Stimulated activated effector memory CD8-positive, alpha-beta T cell treated with anti-CD3 and anti-CD28 coated beads, Interleukin-12 subunit alpha, Interleukin-12 subunit beta, amount 100 ng/mL, for 72 hours (primary cell): Measurements from ENCODE around the gene RTL10.
"Not testable (repeated sequence)": the region's sequence is repeated elsewhere in the genome, so short reads cannot be mapped to it uniquely, and the experiment has no call there.

Experiments used
- ATAC-seq: fragments of 150-1000 bp; cut with Tn5 transposase; 2 replicates; pipeline ENCODE4 v1.10.0; 2021
- DNase-seq, 2 donors: peaks; one replicate each; pipeline ENCODE4 v3.0.0; 2021 to 2022; ENCODE audit warnings: low spot score in 2 of 2
- H3K27ac Mint-ChIP-seq: one replicate; pipeline ENCODE4 v1.8.0; 2022; ENCODE audit warnings: mild to moderate bottlenecking, mixed read lengths
- H3K36me3 Mint-ChIP-seq: one replicate; pipeline ENCODE4 v1.8.0; 2022; ENCODE audit warnings: mild to moderate bottlenecking, mixed read lengths
- H3K4me1 Mint-ChIP-seq: one replicate; pipeline ENCODE4 v1.8.0; 2022; ENCODE audit warnings: mixed read lengths
- H3K4me3 Mint-ChIP-seq: one replicate; pipeline ENCODE4 v1.8.0; 2022; ENCODE audit warnings: mild to moderate bottlenecking, mixed read lengths
- H3K9me3 Mint-ChIP-seq: one replicate; pipeline ENCODE4 v1.8.0; 2022; ENCODE audit warnings: mixed read lengths

RTL10 gene

GRCh38 chr22:19834599-19834998, 20.1 kb downstream of the RTL10 start:
- no peak overlapping the region for H3K4me3 Mint-ChIP-seq
- ATAC-seq (no peak), DNase-seq (no peak)
- no peak overlapping the region for H3K27ac Mint-ChIP-seq
- H3K36me3 Mint-ChIP-seq = no peaks in the 10 kb centered on the region
- H3K9me3 Mint-ChIP-seq = no peaks in the 10 kb centered on the region
- peaks cover 20% of the 10 kb centered on the region for H3K4me1 Mint-ChIP-seq

- not testable (repeated sequence) for H3K9me3 Mint-ChIP-seq, H3K4me3 Mint-ChIP-seq, H3K36me3 Mint-ChIP-seq, DNase-seq, ATAC-seq
- peaks cover 14% of the 10 kb centered on the region for H3K4me1 Mint-ChIP-seq
- peak overlapping the region; percentile 63 for H3K27ac Mint-ChIP-seq
Measured at GRCh38 chr22:19833327-19833726, 21.3 kb downstream of the RTL10 start.

- ATAC-seq (no peak), DNase-seq (no peak)
- H3K27ac Mint-ChIP-seq = peak overlapping the region; percentile 63
- no peaks in the 10 kb centered on the region for H3K36me3 Mint-ChIP-seq
- H3K9me3 Mint-ChIP-seq = no peaks in the 10 kb centered on the region
- peaks cover 14% of the 10 kb centered on the region for H3K4me1 Mint-ChIP-seq
- no peak overlapping the region for H3K4me3 Mint-ChIP-seq
Measured at GRCh38 chr22:19832476-19833108, 22.1 kb downstream of the RTL10 start.

- peaks cover 14% of the 10 kb centered on the region for H3K4me1 Mint-ChIP-seq
- H3K9me3 Mint-ChIP-seq, H3K4me3 Mint-ChIP-seq, H3K27ac Mint-ChIP-seq, H3K36me3 Mint-ChIP-seq, DNase-seq, ATAC-seq: not testable (repeated sequence)
Measured at GRCh38 chr22:19831979-19832378, 22.7 kb downstream of the RTL10 start.

- Mint-ChIP-seq H3K4me1 (peaks cover 20% of the 10 kb centered on the region), H3K4me3 (no peak overlapping the region), H3K36me3 (no peaks in the 10 kb centered on the region), H3K9me3 (no peaks in the 10 kb centered on the region), H3K27ac (no peak overlapping the region)
- ATAC-seq (no peak), DNase-seq (no peak)
Measured at GRCh38 chr22:19831016-19831415, 23.7 kb downstream of the RTL10 start.

GRCh38 chr22:19828035-19828401, 26.7 kb downstream of the RTL10 start:
- H3K36me3 Mint-ChIP-seq = no peaks in the 10 kb centered on the region
- no peak for DNase-seq
- no peak overlapping the region for H3K27ac Mint-ChIP-seq
- peaks cover 11% of the 10 kb centered on the region for H3K4me1 Mint-ChIP-seq
- no peak overlapping the region for H3K4me3 Mint-ChIP-seq
- ATAC-seq = no peak
- H3K9me3 Mint-ChIP-seq = no peaks in the 10 kb centered on the region

GRCh38 chr22:19827341-19828034, 27.2 kb downstream of the RTL10 start:
- peaks cover 11% of the 10 kb centered on the region for H3K4me1 Mint-ChIP-seq

GRCh38 chr22:19826619-19826950, 28.1 kb downstream of the RTL10 start:
- no peaks in the 10 kb centered on the region for H3K36me3 Mint-ChIP-seq
- H3K4me1 Mint-ChIP-seq = peaks cover 11% of the 10 kb centered on the region
- ATAC-seq (no peak), DNase-seq (no peak)
- no peaks in the 10 kb centered on the region for H3K9me3 Mint-ChIP-seq
- no peak overlapping the region for H3K27ac Mint-ChIP-seq
- H3K4me3 Mint-ChIP-seq = no peak overlapping the region

More at GRCh38 chr22:19827341-19828034, 27.2 kb downstream of the RTL10 start:
- ATAC-seq (no peak), DNase-seq (no peak)
- no peaks in the 10 kb centered on the region for H3K36me3 Mint-ChIP-seq
- no peak overlapping the region for H3K4me3 Mint-ChIP-seq
- no peaks in the 10 kb centered on the region for H3K9me3 Mint-ChIP-seq
- H3K27ac Mint-ChIP-seq = peak overlapping the region; percentile 6

GRCh38 chr22:19825904-19826618, 28.6 kb downstream of the RTL10 start:
- Mint-ChIP-seq H3K4me1 (peaks cover 11% of the 10 kb centered on the region), H3K9me3 (no peaks in the 10 kb centered on the region), H3K27ac (no peak overlapping the region), H3K4me3 (no peak overlapping the region), H3K36me3 (no peaks in the 10 kb centered on the region)
- ATAC-seq (no peak), DNase-seq (no peak)

- H3K9me3 Mint-ChIP-seq = no peaks in the 10 kb centered on the region
- no peaks in the 10 kb centered on the region for H3K36me3 Mint-ChIP-seq
- ATAC-seq (no peak), DNase-seq (no peak)
- no peak overlapping the region for H3K4me3 Mint-ChIP-seq
- H3K4me1 Mint-ChIP-seq = peaks cover 11% of the 10 kb centered on the region
- H3K27ac Mint-ChIP-seq = no peak overlapping the region
Measured at GRCh38 chr22:19824926-19825339, 29.7 kb downstream of the RTL10 start.

GRCh38 chr22:19824212-19824925, 30.3 kb downstream of the RTL10 start:
- Mint-ChIP-seq H3K4me1 (peaks cover 11% of the 10 kb centered on the region), H3K9me3 (no peaks in the 10 kb centered on the region), H3K36me3 (no peaks in the 10 kb centered on the region), H3K4me3 (no peak overlapping the region), H3K27ac (no peak overlapping the region)
- DNase-seq = no peak
- ATAC-seq = no peak

- DNase-seq (no peak), ATAC-seq (no peak)
- H3K4me1 Mint-ChIP-seq = peaks cover 11% of the 10 kb centered on the region
- no peak overlapping the region for H3K27ac Mint-ChIP-seq
- no peak overlapping the region for H3K4me3 Mint-ChIP-seq
- no peaks in the 10 kb centered on the region for H3K36me3 Mint-ChIP-seq
- H3K9me3 Mint-ChIP-seq = no peaks in the 10 kb centered on the region
Measured at GRCh38 chr22:19823902-19824211, 30.8 kb downstream of the RTL10 start.

GRCh38 chr22:19823191-19823901, 31.3 kb downstream of the RTL10 start:
- no peaks in the 10 kb centered on the region for H3K36me3 Mint-ChIP-seq
- no peak for DNase-seq
- no peak overlapping the region for H3K4me3 Mint-ChIP-seq
- ATAC-seq = no peak
- no peaks in the 10 kb centered on the region for H3K9me3 Mint-ChIP-seq
- no peak overlapping the region for H3K27ac Mint-ChIP-seq
- peaks cover 11% of the 10 kb centered on the region for H3K4me1 Mint-ChIP-seq

GRCh38 chr22:19822301-19823117, 32.2 kb downstream of the RTL10 start:
- peaks cover 11% of the 10 kb centered on the region for H3K4me1 Mint-ChIP-seq
- H3K4me3 Mint-ChIP-seq = no peak overlapping the region
- ATAC-seq (no peak), DNase-seq (no peak)
- no peak overlapping the region for H3K27ac Mint-ChIP-seq
- H3K9me3 Mint-ChIP-seq = no peaks in the 10 kb centered on the region
- H3K36me3 Mint-ChIP-seq = no peaks in the 10 kb centered on the region
